GM12892 (cell line): ENCODE results near the gene LY6G6D.

Experiments
- POLR2A ChIP-seq: IDR thresholded peaks from 2 replicates; pipeline ENCODE4 v1.6.1; 2011; ENCODE audit warnings: low read depth, low read length, control low read depth
- POLR2AphosphoS5 ChIP-seq: IDR thresholded peaks from 2 replicates; pipeline ENCODE4 v1.6.1; 2011; ENCODE audit warnings: low read depth, low read length, control low read depth
- TAF1 ChIP-seq: IDR thresholded peaks from 2 replicates; pipeline ENCODE4 v1.6.1; 2011; ENCODE audit warnings: low read depth, mild to moderate bottlenecking, control low read depth, low read length, borderline replicate concordance

- no peak for TF ChIP-seq POLR2A
- TF ChIP-seq TAF1, result no peak
- no peak for TF ChIP-seq POLR2AphosphoS5
These were observed 6.3 kb downstream of the LY6G6D start, which contains the start of gene LY6G6C for GRCh38 chr6:31721351-31722020.
